Superior temporal gyrus (tissue), 1 donor: Measurements from ENCODE around the gene TMEM184B.

ENCODE experiments used
- DNase-seq: peaks from one replicate; pipeline ENCODE4 v3.0.0-alpha.2; 2016; ENCODE audit errors: extremely low spot score

Gene TMEM184B

GRCh38 chr22:38226853-38227649 lies 45.8 kb downstream of the TMEM184B start:
- no peak for DNase-seq

- no peak for DNase-seq
These were observed 49.4 kb downstream of the TMEM184B start for GRCh38 chr22:38223289-38223960.

GRCh38 chr22:38222797-38223119 lies 50.1 kb downstream of the TMEM184B start:
- DNase-seq = no peak

- no peak for DNase-seq
These were observed 50.7 kb downstream of the TMEM184B start for GRCh38 chr22:38221908-38222796.

- DNase-seq = no peak
These were observed 51.4 kb downstream of the TMEM184B start for GRCh38 chr22:38221407-38221806.

GRCh38 chr22:38220653-38221386 lies 52.0 kb downstream of the TMEM184B start:
- DNase-seq = no peak

- no peak for DNase-seq
These were observed 52.6 kb downstream of the TMEM184B start for GRCh38 chr22:38220163-38220562.

- no peak for DNase-seq
These were observed 53.2 kb downstream of the TMEM184B start for GRCh38 chr22:38219632-38220031.

- DNase-seq = no peak
These were observed 53.9 kb downstream of the TMEM184B start for GRCh38 chr22:38218661-38219622.

- DNase-seq = no peak
These were observed 57.4 kb downstream of the TMEM184B start for GRCh38 chr22:38215156-38216038.

GRCh38 chr22:38214302-38215056 lies 58.3 kb downstream of the TMEM184B start:
- DNase-seq = no peak

GRCh38 chr22:38213990-38214301 lies 58.9 kb downstream of the TMEM184B start:
- DNase-seq = no peak

GRCh38 chr22:38213319-38213989 lies 59.4 kb downstream of the TMEM184B start:
- no peak for DNase-seq

- DNase-seq = no peak
These were observed 60.4 kb downstream of the TMEM184B start for GRCh38 chr22:38212442-38212841.

GRCh38 chr22:38211556-38211955 lies 61.3 kb downstream of the TMEM184B start:
- no peak for DNase-seq

- no peak for DNase-seq
These were observed 64.2 kb downstream of the TMEM184B start for GRCh38 chr22:38208551-38208968.

- no peak for DNase-seq
These were observed 64.8 kb downstream of the TMEM184B start for GRCh38 chr22:38207898-38208432.
